IPS-20b (cell line): Measurements from ENCODE around the gene CPNE7.
"Not testable (repeated sequence)": the region's sequence is repeated elsewhere in the genome, so short reads cannot be mapped to it uniquely, and the experiment has no call there.

Experiments used
- H3K27ac ChIP-seq: one replicate; pipeline ENCODE4 v1.5.1; 2013; ENCODE audit warnings: low read length
- H3K27me3 ChIP-seq: 2 replicates; pipeline ENCODE4 v1.6.1; 2013; ENCODE audit warnings: mild to moderate bottlenecking, low read length, inconsistent platforms; ENCODE audit not compliant: insufficient read depth
- H3K36me3 ChIP-seq: 2 replicates; pipeline ENCODE4 v1.6.1; 2013; ENCODE audit warnings: low read depth, mild to moderate bottlenecking, inconsistent platforms, low read length, moderate library complexity; ENCODE audit not compliant: insufficient read depth
- H3K4me1 ChIP-seq: 2 replicates; pipeline ENCODE4 v1.6.1; 2013; ENCODE audit warnings: mild to moderate bottlenecking, control low read depth, inconsistent platforms, low read length, moderate library complexity; ENCODE audit not compliant: insufficient read depth
- H3K4me3 ChIP-seq: 2 replicates; pipeline ENCODE4 v1.5.1; 2013; ENCODE audit warnings: mild to moderate bottlenecking, low read length, inconsistent platforms
- H3K9ac ChIP-seq: 2 replicates; pipeline ENCODE4 v1.6.1; 2013; ENCODE audit warnings: low read depth, mild to moderate bottlenecking, inconsistent platforms, low read length, moderate library complexity
- H3K9me3 ChIP-seq: 2 replicates; pipeline ENCODE4 v1.6.1; 2013; ENCODE audit warnings: mild to moderate bottlenecking, low read depth, low read length, inconsistent platforms; ENCODE audit not compliant: insufficient read depth

CPNE7 gene

DNA sequence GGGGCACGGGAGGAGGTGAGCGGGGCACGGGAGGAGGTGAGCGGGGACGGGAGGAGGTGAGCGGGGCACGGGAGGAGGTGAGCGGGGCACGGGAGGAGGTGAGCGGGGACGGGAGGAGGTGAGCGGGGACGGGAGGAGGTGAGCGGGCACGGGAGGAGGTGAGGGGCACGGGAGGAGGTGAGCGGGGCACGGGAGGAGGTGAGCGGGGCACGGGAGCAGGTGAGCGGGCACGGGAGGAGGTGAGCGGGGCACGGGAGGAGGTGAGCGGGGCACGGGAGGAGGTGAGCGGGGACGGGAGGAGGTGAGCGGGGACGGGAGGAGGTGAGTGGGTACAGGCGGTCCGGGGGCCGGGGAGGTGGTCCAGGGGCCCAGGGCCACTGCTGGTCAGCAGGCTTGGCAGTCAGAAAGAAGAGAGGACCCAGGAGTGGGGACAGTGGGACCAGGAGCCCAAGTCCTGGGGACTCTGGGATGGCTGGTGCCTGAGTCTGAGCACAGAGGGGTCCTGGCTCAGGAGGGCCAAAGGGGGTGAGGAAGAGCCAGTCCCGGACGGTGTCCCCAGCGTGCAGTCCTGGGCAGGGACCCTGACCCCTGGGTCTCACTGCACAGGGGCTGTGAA is 4.5 kb upstream of the CPNE7 start:
- H3K4me3 ChIP-seq, H3K4me1 ChIP-seq, H3K9me3 ChIP-seq, H3K9ac ChIP-seq, H3K27ac ChIP-seq, H3K36me3 ChIP-seq: not testable (repeated sequence)
- peaks cover 45% of the 10 kb centered on the region for H3K27me3 ChIP-seq

DNA sequence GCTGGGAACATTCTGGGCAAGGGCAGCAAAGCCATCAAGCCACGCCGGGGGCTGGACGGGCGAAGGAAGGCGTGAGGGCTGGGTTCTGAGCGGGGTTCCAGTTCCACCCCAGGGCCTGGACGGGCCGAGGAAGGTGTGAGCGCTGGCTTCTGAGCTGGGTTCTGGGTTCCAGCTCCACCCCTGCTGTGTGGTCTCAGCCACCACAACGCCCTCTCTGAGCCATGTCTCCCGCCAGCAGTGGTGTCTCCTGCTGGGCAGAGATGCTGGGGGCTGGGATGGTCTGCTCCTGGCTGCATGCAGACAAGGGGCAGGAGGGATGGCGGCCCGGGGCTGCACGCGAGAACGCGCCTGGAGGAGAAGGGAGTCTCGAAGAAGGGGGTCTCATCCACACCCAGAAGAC is 3.9 kb upstream of the CPNE7 start:
- Histone ChIP-seq H3K27ac (no peak overlapping the region), H3K27me3 (peaks cover 51% of the 10 kb centered on the region), H3K4me1 (no peaks in the 10 kb centered on the region; the same call in 1 of the 2 replicates), H3K9ac (no peak overlapping the region), H3K4me3 (no peak overlapping the region), H3K36me3 (no peaks in the 10 kb centered on the region), H3K9me3 (no peaks in the 10 kb centered on the region)

DNA sequence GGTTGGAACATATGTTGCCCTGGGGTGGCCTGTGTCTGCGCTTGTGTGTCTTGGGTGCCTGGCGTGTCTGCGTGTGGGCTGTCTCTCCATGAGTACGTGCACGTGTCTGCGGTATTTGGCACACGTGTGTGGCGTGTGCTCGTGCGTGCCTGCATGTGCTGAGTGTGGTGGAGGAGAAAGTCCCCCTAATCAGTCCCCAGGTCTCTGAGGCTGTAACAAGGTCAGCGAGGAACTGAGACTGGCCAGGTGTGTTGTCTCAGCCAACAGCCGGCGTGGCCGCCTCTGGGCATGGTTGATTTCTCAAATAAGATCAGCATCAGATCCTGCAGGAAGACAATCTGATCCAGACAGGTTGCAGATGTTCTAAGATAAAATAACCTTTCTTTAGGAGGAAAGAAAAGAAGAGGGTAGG is 3.5 kb upstream of the CPNE7 start:
- Histone ChIP-seq H3K36me3 (no peaks in the 10 kb centered on the region), H3K4me1 (no peaks in the 10 kb centered on the region; the same call in 1 of the 2 replicates), H3K27ac (no peak overlapping the region), H3K9me3 (no peaks in the 10 kb centered on the region), H3K4me3 (no peak overlapping the region), H3K27me3 (peaks cover 55% of the 10 kb centered on the region), H3K9ac (no peak overlapping the region)

DNA sequence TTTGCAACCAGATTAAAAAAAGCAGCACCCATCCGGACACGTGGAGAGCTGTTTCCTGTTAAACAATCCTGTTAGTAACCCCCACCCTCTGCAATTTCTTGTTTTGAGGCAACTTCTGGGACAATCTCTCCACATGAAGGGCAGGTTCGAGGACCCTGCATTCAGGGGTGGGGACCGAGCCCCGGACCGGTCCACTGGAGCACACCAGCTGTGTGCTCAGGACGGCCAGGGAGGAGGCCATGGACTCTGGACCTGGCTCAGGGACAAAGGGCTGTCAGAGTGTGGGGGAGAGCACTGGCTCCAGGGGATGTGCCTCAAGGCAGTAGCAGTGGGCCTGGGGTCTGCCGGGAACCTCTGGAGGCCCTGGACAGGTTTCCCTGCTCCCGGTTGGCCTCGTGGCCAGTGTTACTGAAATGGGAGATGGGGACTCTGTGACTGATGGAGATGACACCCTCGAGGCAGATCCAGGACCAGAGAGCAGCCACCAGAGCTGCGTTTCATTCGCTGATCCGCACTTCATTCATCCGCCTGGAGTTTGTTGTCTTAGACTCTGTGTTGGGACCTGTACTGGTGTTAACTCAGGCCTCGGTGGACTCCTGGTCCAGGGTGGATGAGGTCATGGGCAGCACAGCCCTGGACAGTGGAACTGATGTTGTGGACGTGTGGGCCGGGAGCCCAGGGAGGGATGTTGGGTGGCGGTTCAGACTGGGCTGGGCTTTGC is 2.9 kb upstream of the CPNE7 start:
- H3K9ac ChIP-seq: no peak overlapping the region

DNA sequence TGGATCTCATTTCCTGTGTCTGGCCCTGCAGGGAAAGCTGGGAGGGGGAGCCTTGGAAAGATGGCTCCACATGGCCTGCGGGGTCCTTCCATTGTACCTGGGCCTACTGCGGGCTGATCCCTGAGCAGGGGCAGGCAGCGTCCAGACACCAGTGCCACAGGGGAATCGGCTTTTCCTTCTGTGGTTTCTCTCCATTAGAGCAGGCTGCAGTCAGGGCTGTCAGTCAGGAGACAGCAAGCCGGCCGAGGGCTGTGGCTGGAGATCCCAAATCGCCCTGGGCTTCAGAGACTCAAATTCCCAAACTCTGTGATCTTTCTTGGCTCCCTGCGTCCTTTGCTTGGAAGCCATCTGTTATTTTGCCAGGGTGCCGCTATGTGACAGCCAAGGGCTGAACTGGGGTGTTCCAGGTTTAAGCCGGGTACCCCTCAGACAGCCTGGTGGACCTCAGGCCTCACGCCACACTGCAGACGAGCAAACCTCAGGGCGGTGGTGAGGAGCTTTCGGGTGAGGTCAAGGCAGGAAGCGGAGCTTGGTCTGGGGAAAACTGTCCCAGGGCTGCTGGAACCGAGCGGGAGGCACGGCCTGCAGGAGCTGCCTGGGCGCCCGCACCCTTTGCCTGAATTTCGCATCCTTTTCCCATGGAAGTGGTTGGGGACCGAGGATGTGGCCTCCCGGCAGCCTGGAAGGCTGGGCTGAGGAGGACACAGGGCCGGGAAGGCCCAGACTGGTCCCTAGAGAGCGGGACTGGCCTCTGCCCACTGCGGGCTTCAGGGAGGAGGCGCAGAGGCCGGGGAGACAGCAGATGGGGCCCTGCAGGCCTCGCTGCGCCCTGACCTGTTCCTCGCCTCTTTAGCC is 1.5 kb upstream of the CPNE7 start:
- H3K9ac ChIP-seq: no peak overlapping the region; the same call in 1 of the 2 replicates
- no peaks in the 10 kb centered on the region for H3K9me3 ChIP-seq
- no peaks in the 10 kb centered on the region; the same call in 1 of the 2 replicates for H3K4me1 ChIP-seq
- H3K4me3 ChIP-seq: peak overlapping the region; percentile 64; the same call in 1 of the 2 replicates
- peaks cover 63% of the 10 kb centered on the region for H3K27me3 ChIP-seq
- H3K27ac ChIP-seq: no peak overlapping the region
- no peaks in the 10 kb centered on the region for H3K36me3 ChIP-seq

More for the DNA sequence above, 2.9 kb upstream of the CPNE7 start:
- Histone ChIP-seq H3K4me1 (no peaks in the 10 kb centered on the region; the same call in 1 of the 2 replicates), H3K27me3 (peaks cover 61% of the 10 kb centered on the region), H3K27ac (no peak overlapping the region), H3K4me3 (no peak overlapping the region), H3K36me3 (no peaks in the 10 kb centered on the region), H3K9me3 (no peaks in the 10 kb centered on the region)

DNA sequence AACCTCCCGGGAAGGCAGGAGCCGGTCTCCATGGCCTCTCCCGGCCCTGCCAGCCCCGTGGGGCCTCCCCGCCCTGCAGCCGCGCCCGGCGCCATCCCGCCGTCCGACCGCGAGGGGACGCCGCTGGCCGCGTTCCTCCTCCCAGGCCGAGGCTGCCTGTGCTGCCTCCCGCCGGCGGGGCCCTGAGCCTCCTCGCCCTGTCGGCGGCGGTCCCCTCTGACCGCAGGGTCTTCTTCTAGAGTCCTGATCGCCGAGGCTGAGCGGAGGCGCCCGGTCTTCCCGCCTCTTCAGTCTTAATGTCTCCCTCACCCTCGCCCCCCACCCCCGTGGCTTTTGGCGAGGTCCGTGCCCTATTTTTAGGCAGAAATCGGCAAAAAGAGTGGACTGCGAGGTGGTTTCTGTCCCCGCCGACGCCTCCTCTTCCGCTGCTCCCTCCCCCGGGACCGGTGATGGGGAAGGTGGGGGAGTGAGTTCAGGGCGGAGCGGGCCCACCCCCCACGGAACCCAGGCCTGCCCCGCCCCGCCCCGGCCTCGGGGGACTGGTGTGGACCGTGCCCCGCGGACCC is 794 bp upstream of the CPNE7 start:
- H3K9ac ChIP-seq: no peak overlapping the region; the same call in 1 of the 2 replicates
- no peaks in the 10 kb centered on the region for H3K9me3 ChIP-seq
- no peaks in the 10 kb centered on the region; the same call in 1 of the 2 replicates for H3K4me1 ChIP-seq
- 0 out of 2 replicates have a peak, but pooled peaks cover 6% of the 10 kb centered on the region for H3K36me3 ChIP-seq
- H3K27ac ChIP-seq: no peak overlapping the region
- peaks cover 63% of the 10 kb centered on the region for H3K27me3 ChIP-seq
- H3K4me3 ChIP-seq: peak overlapping the region; percentile 64; the same call in 1 of the 2 replicates

DNA sequence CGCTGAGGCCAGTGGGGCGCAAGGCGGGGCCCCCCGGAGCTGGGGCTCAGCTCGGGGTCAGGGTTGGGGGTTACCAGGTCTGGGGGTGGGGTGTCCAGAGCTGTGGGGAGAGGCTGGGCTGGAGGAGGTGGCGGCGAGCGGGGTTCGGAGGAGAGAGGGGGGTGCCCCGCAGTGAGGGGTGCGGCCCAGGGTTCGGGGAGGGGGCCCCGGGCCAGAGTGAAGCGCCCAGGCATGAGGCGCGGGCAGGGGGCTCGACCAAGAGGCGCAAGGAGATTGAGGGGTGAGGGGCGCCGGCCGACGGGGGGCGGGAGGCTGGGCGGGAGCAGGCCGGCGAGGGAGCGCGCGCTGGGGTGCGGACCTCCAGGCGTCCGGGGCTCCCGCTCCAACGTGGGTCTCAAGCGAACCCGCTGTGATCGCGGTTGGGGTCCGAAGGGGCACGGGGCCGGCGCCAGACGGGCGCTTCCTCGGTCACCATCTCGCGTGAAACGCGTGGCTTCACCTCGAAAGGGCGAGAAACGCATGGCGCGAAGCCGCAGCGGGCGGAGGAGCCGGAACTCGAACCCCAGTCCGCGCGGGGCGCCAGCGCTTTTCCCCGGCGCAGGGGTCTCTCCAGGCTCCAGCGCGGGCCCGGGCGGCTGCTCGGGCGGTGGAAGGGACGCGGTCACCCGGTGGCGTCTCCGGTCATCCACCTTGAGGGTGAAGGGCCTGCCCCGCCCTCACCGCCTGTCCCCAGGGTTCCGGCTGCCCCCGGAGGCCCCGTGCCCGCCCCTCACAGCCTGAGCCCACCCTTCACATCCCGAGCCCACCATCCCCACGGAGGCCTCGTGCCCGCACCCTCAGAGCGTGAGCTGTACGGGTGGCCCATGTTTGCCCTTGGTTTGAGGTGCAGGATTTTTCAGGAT is 846 bp downstream of the CPNE7 start:
- Histone ChIP-seq H3K27ac (no peak overlapping the region), H3K4me3 (peak overlapping the region; percentile 56; the same call in 1 of the 2 replicates), H3K9ac (no peak overlapping the region), H3K27me3 (peaks cover 56% of the 10 kb centered on the region), H3K4me1 (no peaks in the 10 kb centered on the region; the same call in 1 of the 2 replicates), H3K9me3 (no peaks in the 10 kb centered on the region), H3K36me3 (0 out of 2 replicates have a peak, but pooled peaks cover 6% of the 10 kb centered on the region)

DNA sequence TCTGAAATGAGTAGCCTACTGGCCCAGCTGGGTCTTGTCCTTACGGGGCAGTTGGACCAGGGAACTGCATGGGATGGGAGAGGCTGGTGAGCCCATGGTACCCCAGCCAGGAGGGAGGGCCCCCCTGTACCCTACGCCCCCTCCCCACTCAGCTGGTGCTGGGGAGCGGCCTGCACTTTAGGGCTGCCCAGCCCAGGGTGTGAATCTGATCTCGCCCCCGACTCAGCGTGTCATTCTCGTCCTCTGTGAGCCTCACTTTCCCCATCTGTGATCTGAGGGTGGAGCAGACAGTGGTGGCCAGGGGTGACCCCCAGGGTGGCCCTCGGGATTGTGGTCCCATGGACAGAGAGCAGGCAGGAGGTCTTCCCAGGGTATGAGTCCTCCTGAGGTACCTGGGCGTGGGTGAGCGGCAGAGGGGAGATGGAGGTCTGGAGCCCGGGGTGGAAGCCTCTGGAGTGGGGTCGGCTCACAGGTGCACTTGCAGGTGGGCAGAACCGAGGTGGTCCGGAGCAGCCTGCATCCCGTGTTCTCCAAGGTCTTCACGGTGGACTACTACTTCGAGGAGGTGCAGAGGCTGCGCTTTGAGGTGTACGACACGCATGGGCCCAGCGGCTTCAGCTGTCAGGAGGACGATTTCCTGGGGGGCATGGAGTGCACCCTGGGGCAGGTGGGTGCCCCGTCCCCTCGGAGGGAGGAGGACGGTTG is 1.6 kb downstream of the CPNE7 start:
- H3K9ac ChIP-seq: no peak overlapping the region
- H3K4me3 ChIP-seq: no peak overlapping the region
- no peaks in the 10 kb centered on the region for H3K9me3 ChIP-seq
- peaks cover 53% of the 10 kb centered on the region for H3K27me3 ChIP-seq
- no peak overlapping the region for H3K27ac ChIP-seq
- 0 out of 2 replicates have a peak, but pooled peaks cover 6% of the 10 kb centered on the region for H3K36me3 ChIP-seq
- no peaks in the 10 kb centered on the region; the same call in 1 of the 2 replicates for H3K4me1 ChIP-seq

DNA sequence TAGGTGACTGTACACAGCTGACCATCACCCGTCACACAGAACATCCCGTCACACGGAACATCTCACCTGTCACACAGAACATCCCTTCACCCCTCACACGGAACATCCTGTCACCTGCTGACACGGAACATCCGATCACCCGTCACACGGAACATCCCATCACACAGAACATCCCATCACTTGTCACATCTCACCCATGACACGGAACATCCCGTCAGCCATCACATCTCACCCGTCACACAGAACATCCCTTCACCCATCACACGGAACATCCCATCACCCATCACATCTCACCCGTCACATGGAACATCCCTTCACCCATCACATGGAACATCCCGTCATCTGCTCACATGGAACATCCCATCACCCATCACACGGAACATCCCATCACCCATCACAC is 3.8 kb downstream of the CPNE7 start:
- H3K9ac ChIP-seq: no peak overlapping the region
- no peak overlapping the region for H3K27ac ChIP-seq
- peaks cover 34% of the 10 kb centered on the region for H3K27me3 ChIP-seq
- no peaks in the 10 kb centered on the region for H3K9me3 ChIP-seq
- H3K36me3 ChIP-seq: 0 out of 2 replicates have a peak, but pooled peaks cover 6% of the 10 kb centered on the region
- H3K4me1 ChIP-seq: no peaks in the 10 kb centered on the region; the same call in 1 of the 2 replicates
- H3K4me3 ChIP-seq: no peak overlapping the region

DNA sequence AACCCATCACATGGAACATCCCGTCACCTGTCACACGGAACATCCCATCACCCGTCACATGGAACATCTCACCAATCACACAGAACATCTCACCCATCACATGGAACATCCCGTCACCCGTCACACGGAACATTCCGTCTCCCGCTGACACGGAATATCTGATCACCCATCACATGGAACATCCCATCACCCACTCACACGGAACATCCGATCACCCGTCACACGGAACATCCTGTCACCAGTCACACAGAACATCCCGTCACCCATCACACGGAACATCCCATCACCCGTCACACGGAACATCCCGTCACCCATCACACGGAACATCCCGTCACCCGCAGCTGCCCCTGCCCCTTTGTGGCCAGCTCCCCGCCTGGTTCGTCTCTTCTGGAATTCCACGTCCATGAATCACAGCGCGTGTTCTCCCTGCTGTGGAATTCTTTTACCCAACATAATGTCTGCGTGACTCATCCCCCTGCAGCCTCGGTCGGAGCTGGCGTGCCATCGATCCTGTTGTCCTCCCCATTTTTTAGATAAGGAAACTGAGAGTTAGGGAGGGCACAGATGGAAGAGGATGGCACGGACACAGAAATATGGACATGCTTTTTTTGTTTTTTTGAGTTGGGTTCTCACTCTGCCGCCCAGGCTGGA is 5.6 kb downstream of the CPNE7 start:
- Histone ChIP-seq H3K4me1 (no peaks in the 10 kb centered on the region), H3K27me3 (peaks cover 17% of the 10 kb centered on the region), H3K27ac (no peak overlapping the region), H3K36me3 (0 out of 2 replicates have a peak, but pooled peaks cover 6% of the 10 kb centered on the region), H3K9ac (no peak overlapping the region), H3K4me3 (no peak overlapping the region), H3K9me3 (no peaks in the 10 kb centered on the region)
